Stimulated activated CD8-positive, alpha-beta memory T cell treated with anti-CD3 and anti-CD28 coated beads, Interleukin-15, amount 100 ng/mL, for 1 hour (primary cell): ENCODE data around the gene CRTC3.
"Not testable (repeated sequence)": the region's sequence is repeated elsewhere in the genome, so short reads cannot be mapped to it uniquely, and the experiment has no call there.

Source experiments
- DNase-seq: peaks from one replicate; pipeline ENCODE4 v3.0.0-alpha.2; 2020; ENCODE audit warnings: low read depth

The CRTC3 gene

DNA sequence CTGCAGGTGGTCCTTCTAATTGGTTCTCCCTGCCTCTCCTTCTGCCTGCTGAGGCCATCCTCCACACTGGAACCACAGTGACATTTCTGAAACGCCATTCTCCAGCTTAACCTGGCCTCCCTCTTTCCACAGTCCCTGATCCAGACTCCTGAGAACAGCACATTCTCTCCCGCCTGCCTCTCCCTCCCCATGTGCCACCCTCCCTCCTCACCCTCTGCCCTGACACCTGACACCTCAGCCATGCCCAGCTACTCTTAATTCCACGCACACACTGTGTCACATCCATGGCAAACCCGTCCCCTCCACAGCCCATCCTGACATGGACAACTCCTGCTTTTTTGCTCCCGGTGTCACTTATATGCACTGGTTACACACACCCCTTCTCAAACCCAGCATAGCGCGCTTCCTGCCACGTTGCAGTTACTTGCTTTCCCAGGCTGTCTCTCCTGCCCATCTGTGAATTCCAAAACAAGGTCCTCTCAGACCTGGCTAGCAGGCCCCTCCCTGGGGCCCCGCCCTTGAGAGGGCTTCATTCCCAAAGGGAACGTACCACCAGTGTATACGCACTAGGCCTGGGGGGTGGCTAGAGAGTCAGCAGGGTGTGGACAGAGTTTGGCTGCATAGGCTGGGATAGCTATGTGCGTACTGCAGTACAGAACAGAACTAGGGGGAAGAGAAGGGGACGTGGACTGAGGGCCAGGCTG is 94.7 kb downstream of the CRTC3 start:
- no peak for DNase-seq

- no peak for DNase-seq
These were observed 95.3 kb downstream of the CRTC3 start for GRCh38 chr15:90625037-90625436.

- no peak for DNase-seq
These were observed 99.5 kb downstream of the CRTC3 start for GRCh38 chr15:90629217-90629616.

DNA sequence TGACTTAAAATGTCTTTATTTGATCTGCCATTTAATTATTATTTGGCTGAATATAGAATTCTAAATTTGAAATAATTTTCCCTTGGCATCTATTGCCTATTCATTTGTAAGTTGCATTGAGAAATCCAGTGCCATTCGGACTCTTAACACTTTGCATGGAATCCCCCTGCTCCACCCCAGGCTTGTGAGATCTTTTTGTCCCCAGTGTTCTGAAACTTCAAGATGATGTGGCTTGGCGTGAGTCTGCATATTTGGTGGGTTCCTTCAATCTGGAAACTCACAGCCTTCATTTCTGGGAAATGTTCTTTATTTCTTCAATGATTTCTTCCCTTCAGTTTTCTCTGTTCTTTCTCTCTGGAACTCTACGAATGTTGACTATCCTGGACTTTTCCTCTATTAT is 103.6 kb downstream of the CRTC3 start:
- no peak for DNase-seq

DNA sequence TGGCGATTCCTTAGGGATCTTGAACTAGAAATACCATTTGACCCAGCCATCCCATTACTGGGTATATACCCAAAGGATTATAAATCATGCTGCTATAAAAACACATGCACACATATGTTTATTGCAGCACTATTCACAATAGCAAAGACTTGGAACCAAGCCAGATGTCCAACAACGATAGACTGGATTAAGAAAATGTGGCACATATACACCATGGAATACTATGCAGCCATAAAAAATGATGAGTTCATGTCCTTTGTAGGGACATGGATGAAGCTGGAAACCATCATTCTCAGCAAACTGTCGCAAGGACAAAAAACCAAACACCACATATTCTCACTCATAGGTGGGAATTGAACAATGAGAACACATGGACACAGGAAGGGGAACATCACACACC is 107.3 kb downstream of the CRTC3 start:
- not testable (repeated sequence) for DNase-seq

- no peak for DNase-seq
These were observed 108.0 kb downstream of the CRTC3 start for GRCh38 chr15:90637693-90638092.

- no peak for DNase-seq
These were observed 108.5 kb downstream of the CRTC3 start for GRCh38 chr15:90638201-90638691.

- DNase-seq = no peak
These were observed 109.2 kb downstream of the CRTC3 start for GRCh38 chr15:90638963-90639362.

DNA sequence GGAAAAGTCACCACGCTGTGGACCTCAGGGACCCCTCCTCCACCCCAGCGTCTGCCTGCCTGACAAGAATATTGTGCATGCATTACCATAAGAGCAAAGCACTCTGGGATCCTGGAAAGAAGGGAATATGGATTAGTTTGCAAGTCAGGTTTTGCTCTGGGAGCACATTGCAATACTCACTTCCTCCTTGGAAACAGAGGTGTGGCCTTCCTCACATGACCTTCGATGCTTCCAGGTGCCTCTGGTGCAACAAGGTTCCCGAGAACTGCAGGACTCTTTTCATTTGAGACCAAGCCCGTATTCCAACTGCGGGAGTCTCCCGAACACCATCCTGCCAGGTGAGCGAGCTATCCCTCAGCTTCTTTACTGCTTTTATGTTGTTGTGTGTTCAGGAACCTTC is 111.1 kb downstream of the CRTC3 start:
- DNase-seq = no peak

- no peak for DNase-seq
These were observed 112.1 kb downstream of the CRTC3 start for GRCh38 chr15:90641581-90642463.

- DNase-seq = no peak
These were observed 113.0 kb downstream of the CRTC3 start for GRCh38 chr15:90642464-90643300.

- DNase-seq = no peak
These were observed 113.5 kb downstream of the CRTC3 start for GRCh38 chr15:90643301-90643632.

DNA sequence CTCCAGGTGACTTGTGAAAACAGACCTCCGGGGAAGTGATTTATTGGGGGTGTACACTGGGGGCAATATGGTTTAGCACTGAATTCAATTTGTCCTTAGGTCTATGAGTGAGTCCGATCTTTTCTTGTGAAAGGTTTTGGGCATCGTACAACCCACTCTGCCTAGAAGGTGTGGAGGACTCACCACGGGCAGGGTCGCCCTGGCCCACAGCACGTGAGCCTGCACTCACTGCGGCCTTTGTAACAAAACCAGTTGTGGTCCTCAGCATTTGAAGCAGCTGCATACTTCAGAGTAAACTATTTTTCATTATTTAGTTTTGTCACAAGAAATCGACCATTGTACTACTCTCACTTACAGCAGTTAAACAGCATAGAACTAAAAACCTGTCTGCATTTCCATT is 114.8 kb downstream of the CRTC3 start:
- no peak for DNase-seq

DNA sequence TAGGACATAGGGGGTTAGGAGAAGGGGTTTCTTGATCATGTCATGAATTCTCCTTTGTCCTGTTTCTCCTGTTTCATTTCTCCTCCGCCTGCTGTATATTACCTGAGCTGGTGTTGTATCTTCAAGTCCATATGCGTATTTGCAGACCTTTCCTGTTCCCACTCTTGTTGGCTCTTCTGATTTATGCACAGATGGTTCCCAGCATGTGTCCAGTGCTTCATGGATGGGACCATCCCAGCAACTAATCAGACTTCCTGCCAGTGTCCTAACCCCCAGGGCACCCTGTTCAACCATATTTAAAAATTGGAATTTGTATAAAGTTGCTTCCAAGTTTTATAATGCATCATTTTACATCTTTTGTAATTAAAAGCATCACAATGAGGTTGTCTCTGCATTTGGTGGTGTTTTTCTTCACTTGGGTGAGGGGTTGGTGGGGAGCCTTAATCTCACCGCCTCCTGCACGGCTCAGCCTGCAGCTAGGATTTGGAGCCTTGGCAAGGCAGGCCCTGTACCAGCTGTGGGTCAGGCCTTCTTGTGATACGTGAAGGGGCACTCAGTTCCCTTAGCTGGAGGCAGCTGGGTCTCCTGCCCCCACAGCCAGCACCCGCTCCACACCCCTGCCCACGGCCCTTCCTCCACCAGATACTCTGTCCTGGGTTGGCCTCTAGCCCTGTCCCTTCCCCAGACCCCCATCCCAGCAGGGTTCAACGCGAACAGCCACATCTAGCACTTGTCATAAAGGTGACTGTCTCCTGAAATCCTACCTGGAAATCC is 115.4 kb downstream of the CRTC3 start:
- DNase-seq = no peak

GRCh38 chr15:90645873-90646575 is 116.3 kb downstream of the CRTC3 start:
- no peak for DNase-seq

- DNase-seq = no peak
These were observed 117.1 kb downstream of the CRTC3 start for GRCh38 chr15:90646662-90647305.

- DNase-seq = no peak
These were observed 117.6 kb downstream of the CRTC3 start for GRCh38 chr15:90647326-90647725.

DNA sequence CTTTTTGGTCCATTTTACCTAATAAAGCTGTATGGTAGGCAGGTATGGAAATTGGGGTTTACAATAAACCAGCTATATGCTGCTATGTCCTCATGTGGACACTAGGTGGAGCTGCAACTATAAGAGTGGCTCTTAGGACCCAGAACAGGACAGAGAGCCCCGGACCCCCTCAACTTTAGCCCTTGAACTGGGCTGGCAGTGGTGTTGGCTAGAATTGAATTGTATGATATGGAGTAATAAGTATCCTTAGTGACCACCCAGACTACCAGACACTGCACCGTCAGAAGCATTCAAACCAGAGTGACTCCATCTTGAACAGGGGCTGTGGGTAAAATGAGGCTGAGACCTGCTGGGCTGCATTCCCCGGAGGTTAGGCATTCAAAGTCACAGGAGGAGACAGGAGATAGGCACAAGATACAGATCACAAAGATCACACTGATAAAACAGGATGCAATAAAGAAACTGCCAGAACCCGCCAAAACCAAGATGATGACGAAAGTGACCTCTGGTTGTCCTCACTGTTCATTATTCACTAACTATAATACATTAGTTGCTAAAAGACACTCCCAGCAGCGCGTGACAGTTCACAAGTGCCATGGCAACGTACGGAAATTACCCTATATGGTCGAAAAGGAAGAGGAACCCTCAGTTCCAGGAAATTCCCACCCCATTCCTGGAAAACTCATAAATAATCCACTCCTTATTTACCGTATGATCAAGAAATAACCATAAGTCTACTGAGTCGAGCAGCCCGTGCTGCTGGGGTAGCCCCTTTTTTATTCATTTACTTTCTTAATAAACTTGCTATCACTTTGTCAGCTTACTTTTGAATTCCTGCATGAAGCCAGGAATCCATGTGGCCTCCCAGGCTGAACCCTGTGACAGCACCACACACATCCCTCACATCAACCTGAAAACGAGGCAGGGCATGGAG is 118.7 kb downstream of the CRTC3 start:
- DNase-seq = peak; percentile 32
